Ovary (tissue), 9 donors: Measurements from ENCODE around the gene ZFP1. TPM values are rescaled to one million over a fixed set of nuclear protein-coding genes. Genes with fewer than 3 reads are reported as not detected.

Experiments used
- DNase-seq, 5 donors: peaks; one replicate each; pipeline ENCODE4 v3.0.0-alpha.2; 2019 to 2020
- H3K27ac ChIP-seq, 2 donors: fragments of 200-600 bp; one replicate each; pipeline versions ENCODE4 v1.5.1 to v1.8.0; 2019 to 2022
- H3K27me3 ChIP-seq: fragments of 200-600 bp; one replicate; pipeline ENCODE4 v1.8.0; 2022
- H3K36me3 ChIP-seq: fragments of 200-600 bp; sonication (generic); one replicate; pipeline ENCODE4 v1.5.1; 2019
- H3K4me1 ChIP-seq: one replicate; pipeline ENCODE4 v1.8.1; 2013; ENCODE audit warnings: mild to moderate bottlenecking, moderate library complexity; ENCODE audit not compliant: insufficient read depth
- H3K4me3 ChIP-seq: fragments of 200-600 bp; sonication (generic); one replicate; pipeline ENCODE4 v1.5.1; 2017
- H3K9me3 ChIP-seq, 2 donors: fragments of 200-600 bp in 1 of 2; sonication (generic) in 1 of 2; one replicate each; pipeline versions ENCODE4 v1.5.1 to v1.8.1; 2013 to 2019; ENCODE audit warnings: mild to moderate bottlenecking in 1 of 2, moderate library complexity in 1 of 2
- EP300 ChIP-seq: sonication (generic); formaldehyde crosslinking; IDR thresholded peaks from one replicate; pipeline ENCODE4 v1.6.1; 2017; ENCODE audit warnings: antibody characterized with exemption
- POLR2A ChIP-seq: fragments of 450-650 bp; IDR thresholded peaks from one replicate; pipeline ENCODE4 v1.6.1; 2017; ENCODE audit warnings: antibody characterized with exemption, mild to moderate bottlenecking, moderate library complexity
- WGBS, 3 donors: extraction: QIAGEN DNeasy Blood & Tissue Kit in 1 of 3; methylation state at CpG; one replicate each; pipeline versions ENCODE4 v1.1.5 to v1.1.7; 2013 to 2017; 5-methylcytosine and 5-hydroxymethylcytosine counted together
- intact Hi-C, 4 donors: fragments of 100-400 bp; cut with DNase I; formaldehyde crosslinking; loops; one replicate each; pipeline versions ENCODE4 v1.11.0 to v1.15.1; 2022 to 2023
- polyA plus RNA-seq, 2 donors: library from polyadenylated mRNA; stranded (reverse); fragments of 200-250 nt in 1 of 2; fragments of 350-450 nt in 1 of 2; fragmentation: Illumina TruSeq in 1 of 2; extraction: RNeasy Lipid Tissue Mini Kit (QIAGEN cat#74804) in 1 of 2; gene quantifications; one replicate each; pipeline ENCODE4 v1.2.3, GENCODE V29; 2013 to 2014
- total RNA-seq, 7 donors: library from RNA; depleted of rRNA in 2 of 7; stranded (reverse); fragments of >200 nt in 2 of 7; fragmentation: NEBNext Ultra II Directional in 3 of 7; extraction: Animal tissue kit (Norgen Biotek cat#: 25700) in 3 of 7; gene quantifications; one replicate each; pipeline versions ENCODE4 v1.1.0 to v1.2.4, GENCODE V29; 2016 to 2023
- TF ChIP-seq, protein P1 (sequence below), 3 donors: fragments of 450-650 bp in 2 of 3; fragments of 200-600 bp in 1 of 3; IDR thresholded peaks; one replicate each; pipeline versions ENCODE4 v1.5.1 to v1.8.0; 2016 to 2022; ENCODE audit warnings: antibody characterized with exemption in 3 of 3, mild to moderate bottlenecking in 1 of 3
- donor health status: DM: no; HTN: no; CAD: no; lungs with moderate emphysema.
- donor health status: DM: no; HTN: no; CAD: no.
- donor health status: Bipolar disorder and iron deficiency.
- donor health status: DM: yes; HTN: yes; CAD: no.
- donor health status: DM: no; HTN: no; CAD: no.
- donor health status: DM: yes; HTN: yes; CAD: no.

The ZFP1 gene
- total and polyA plus RNA-seq, 9 donors: 7.2 to 22.3 (median 13.5) TPM

DNA sequence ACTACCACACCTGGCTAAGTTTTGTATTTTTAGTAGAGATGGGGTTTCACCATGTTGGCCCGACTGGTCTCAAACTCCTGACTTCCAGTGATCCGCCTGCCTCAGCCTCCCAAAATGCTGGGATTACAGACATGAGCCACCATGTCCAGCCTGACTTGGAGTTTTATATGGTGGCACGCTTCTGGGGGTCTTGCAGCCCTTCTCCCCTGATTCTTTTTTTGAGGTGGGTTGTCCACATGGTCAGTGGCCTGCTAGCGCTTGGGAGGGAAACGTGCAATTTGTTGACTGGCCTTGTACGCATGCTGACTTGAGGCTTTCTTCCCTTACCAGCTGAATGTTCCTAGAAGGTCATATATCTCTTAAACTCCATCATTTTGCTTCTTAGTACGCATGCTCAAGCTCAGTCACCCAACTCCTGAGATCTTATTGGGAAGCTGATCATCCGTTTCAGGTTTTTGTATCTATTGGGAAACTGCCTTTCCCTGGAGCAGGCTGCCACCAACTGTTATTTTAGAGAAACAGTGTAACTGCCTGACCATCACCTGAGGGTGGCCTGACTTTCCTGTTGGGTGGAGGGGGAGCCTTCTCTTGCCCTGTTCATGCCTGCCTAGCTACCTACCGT, 18.1 kb upstream of the ZFP1 start:
- no peaks in the 10 kb centered on the region for H3K4me1 ChIP-seq
- no peaks in the 10 kb centered on the region for H3K27me3 ChIP-seq
- 71 to 76% (median 75%) methylated on average over 9 of the region's 9 CpGs for WGBS, 3 donors
- H3K27ac ChIP-seq: no peak overlapping the region
- intact Hi-C loops: no loop called here
- no peaks in the 10 kb centered on the region for H3K9me3 ChIP-seq
- H3K4me3 ChIP-seq: no peak overlapping the region
- no peaks in the 10 kb centered on the region for H3K36me3 ChIP-seq
- TF ChIP-seq EP300 (no peak), POLR2A (no peak)
- TF ChIP-seq, protein P1, sequence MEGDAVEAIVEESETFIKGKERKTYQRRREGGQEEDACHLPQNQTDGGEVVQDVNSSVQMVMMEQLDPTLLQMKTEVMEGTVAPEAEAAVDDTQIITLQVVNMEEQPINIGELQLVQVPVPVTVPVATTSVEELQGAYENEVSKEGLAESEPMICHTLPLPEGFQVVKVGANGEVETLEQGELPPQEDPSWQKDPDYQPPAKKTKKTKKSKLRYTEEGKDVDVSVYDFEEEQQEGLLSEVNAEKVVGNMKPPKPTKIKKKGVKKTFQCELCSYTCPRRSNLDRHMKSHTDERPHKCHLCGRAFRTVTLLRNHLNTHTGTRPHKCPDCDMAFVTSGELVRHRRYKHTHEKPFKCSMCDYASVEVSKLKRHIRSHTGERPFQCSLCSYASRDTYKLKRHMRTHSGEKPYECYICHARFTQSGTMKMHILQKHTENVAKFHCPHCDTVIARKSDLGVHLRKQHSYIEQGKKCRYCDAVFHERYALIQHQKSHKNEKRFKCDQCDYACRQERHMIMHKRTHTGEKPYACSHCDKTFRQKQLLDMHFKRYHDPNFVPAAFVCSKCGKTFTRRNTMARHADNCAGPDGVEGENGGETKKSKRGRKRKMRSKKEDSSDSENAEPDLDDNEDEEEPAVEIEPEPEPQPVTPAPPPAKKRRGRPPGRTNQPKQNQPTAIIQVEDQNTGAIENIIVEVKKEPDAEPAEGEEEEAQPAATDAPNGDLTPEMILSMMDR (IDR thresholded peaks at IDR 0.05): no peak
- DNase-seq: no peak

DNA sequence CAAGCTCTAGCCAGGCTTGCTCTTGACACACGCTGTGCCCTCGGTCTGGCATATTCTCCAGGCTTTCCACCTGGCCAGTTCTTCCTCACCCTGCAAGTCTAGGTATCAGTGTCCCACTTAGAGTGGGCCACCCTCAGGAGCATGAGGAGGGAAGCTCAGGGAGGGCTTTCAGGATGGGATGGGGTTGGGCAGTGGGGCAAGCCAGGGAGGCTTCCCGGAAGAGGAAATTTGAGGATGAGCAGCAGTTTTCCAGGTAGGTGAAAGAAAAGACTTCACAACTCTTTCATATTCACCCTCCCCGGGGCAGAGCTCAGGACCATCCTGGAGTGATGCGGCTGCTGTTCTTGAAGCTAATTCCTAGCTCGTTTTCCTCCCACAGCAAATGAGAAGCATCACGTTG, 17.2 kb upstream of the ZFP1 start:
- H3K9me3 ChIP-seq: no peaks in the 10 kb centered on the region
- H3K4me1 ChIP-seq: no peaks in the 10 kb centered on the region
- no peaks in the 10 kb centered on the region for H3K27me3 ChIP-seq
- no peak overlapping the region for H3K27ac ChIP-seq
- H3K36me3 ChIP-seq: no peaks in the 10 kb centered on the region
- intact Hi-C loops: no loop called here
- H3K4me3 ChIP-seq: no peak overlapping the region
- no peak for DNase-seq
- 63 to 73% (median 64%) methylated on average over 7 of the region's 7 CpGs for WGBS, 3 donors
- TF ChIP-seq POLR2A: no peak
- TF ChIP-seq, protein P1 (IDR thresholded peaks at IDR 0.05): no peak
- TF ChIP-seq EP300: no peak

DNA sequence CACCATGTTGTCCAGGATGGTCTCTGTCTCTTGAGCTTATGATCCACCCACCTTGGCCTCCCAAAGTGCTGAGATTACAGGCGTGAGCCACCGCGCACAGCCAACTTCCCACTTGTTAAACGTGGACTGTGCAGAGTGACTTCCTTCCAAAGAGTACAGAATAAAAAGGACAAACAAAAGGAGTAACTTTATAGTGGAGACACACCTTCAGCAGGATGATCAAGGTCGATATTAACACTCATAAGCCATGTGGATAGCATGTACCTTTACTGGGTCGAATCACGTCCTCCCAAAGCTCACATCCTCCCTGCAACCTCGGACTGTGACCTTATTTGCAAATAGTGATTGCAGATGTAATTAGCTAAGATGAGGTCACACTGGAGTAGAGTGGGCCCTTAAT, 10.1 kb upstream of the ZFP1 start:
- no peak for TF ChIP-seq POLR2A
- TF ChIP-seq, protein P1 (IDR thresholded peaks at IDR 0.05): no peak
- TF ChIP-seq EP300: no peak
- 81 to 92% (median 83%) methylated on average over 8 of the region's 8 CpGs for WGBS, 3 donors
- intact Hi-C loops: no loop called here

DNA sequence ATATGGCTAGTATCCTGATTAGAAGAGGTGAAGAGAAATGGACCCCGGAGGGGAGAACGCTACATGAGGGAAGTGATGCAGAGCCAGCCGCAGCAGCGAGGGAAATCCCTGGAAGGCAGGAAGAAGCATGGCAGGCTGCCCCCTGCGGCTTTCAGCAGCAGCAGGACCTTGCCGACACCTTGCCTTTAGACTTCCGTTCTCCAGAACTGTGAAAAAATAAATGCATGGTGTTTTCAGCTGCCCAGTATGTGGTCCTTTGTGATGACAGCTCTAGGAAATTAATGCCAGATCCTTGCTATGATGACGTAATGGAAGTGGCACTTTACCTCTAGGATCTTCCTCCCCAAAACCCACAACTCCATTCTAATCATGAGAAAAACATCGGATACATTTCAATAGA, 9.7 kb upstream of the ZFP1 start:
- H3K27ac ChIP-seq: no peak overlapping the region
- intact Hi-C loops: no loop called here
- no peak overlapping the region for H3K4me3 ChIP-seq
- TF ChIP-seq POLR2A (no peak), EP300 (no peak)
- TF ChIP-seq, protein P1 (IDR thresholded peaks at IDR 0.05): no peak
- no peaks in the 10 kb centered on the region for H3K9me3 ChIP-seq
- no peaks in the 10 kb centered on the region for H3K4me1 ChIP-seq
- DNase-seq: no peak
- H3K27me3 ChIP-seq: no peaks in the 10 kb centered on the region
- WGBS, 3 donors: 77 to 83% (median 83%) methylated on average over 9 of the region's 9 CpGs
- no peaks in the 10 kb centered on the region for H3K36me3 ChIP-seq

More for the DNA sequence above, 10.1 kb upstream of the ZFP1 start:
- no peaks in the 10 kb centered on the region for H3K4me1 ChIP-seq
- no peaks in the 10 kb centered on the region for H3K9me3 ChIP-seq
- no peak for DNase-seq
- no peaks in the 10 kb centered on the region for H3K27me3 ChIP-seq
- no peak overlapping the region for H3K27ac ChIP-seq
- no peak overlapping the region for H3K4me3 ChIP-seq
- H3K36me3 ChIP-seq: no peaks in the 10 kb centered on the region
